Mesothelial cell of epicardium (in vitro differentiated cells): ENCODE data around the gene LITAF. TPM values are rescaled to one million over a fixed set of nuclear protein-coding genes. Genes with fewer than 3 reads are reported as not detected.
A peak's percentile ranks its signal among the peaks of the same experiment; 100 is the strongest.

Source experiments
- DNase-seq, 2 experiments: peaks; one replicate each; pipeline ENCODE4 v3.0.0; 2021; ENCODE audit warnings: low spot score in 2 of 2; ENCODE audit not compliant: unreplicated experiment in 2 of 2
- H3K27ac Mint-ChIP-seq: 2 replicates; pipeline ENCODE4 v1.8.0; 2021; ENCODE audit warnings: mixed read lengths
- H3K27me3 Mint-ChIP-seq: 2 replicates; pipeline ENCODE4 v1.8.0; 2021; ENCODE audit warnings: low read depth, mixed read lengths
- H3K36me3 Mint-ChIP-seq: 2 replicates; pipeline ENCODE4 v1.8.0; 2021; ENCODE audit warnings: mixed read lengths
- H3K4me1 Mint-ChIP-seq: 2 replicates; pipeline ENCODE4 v1.8.0; 2021; ENCODE audit warnings: mixed read lengths
- H3K4me3 Mint-ChIP-seq: 2 replicates; pipeline ENCODE4 v1.8.0; 2021; ENCODE audit warnings: mild to moderate bottlenecking, moderate library complexity, mixed read lengths
- H3K9me3 Mint-ChIP-seq: 2 replicates; pipeline ENCODE4 v1.8.0; 2021; ENCODE audit warnings: mixed read lengths
- CTCF ChIP-seq: fragments of 200-600 bp; sonication (generic); IDR thresholded peaks from one replicate; pipeline ENCODE4 v1.5.0; 2021; ENCODE audit warnings: antibody characterized with exemption; ENCODE audit not compliant: unreplicated experiment
- total RNA-seq: library from RNA; stranded (reverse); gene quantifications from 3 replicates; pipeline ENCODE4 v1.2.1, GENCODE V29; 2021

The LITAF gene
- total RNA-seq, 1 donor from 2014 or later, result 60.8 TPM

GRCh38 chr16:11564046-11564926, 22.4 kb downstream of the LITAF start:
- Mint-ChIP-seq H3K36me3 (peaks cover 2% of the 10 kb centered on the region), H3K9me3 (no peaks in the 10 kb centered on the region), H3K27me3 (no peaks in the 10 kb centered on the region), H3K4me3 (no peak overlapping the region), H3K4me1 (peaks cover 18% of the 10 kb centered on the region), H3K27ac (no peak overlapping the region)
- no peak for DNase-seq
- no peak for TF ChIP-seq CTCF

- no peaks in the 10 kb centered on the region for H3K27me3 Mint-ChIP-seq
- H3K27ac Mint-ChIP-seq, result peak overlapping the region; percentile 76
- H3K4me1 Mint-ChIP-seq, result peaks cover 18% of the 10 kb centered on the region
- H3K9me3 Mint-ChIP-seq, result no peaks in the 10 kb centered on the region
- peaks cover 2% of the 10 kb centered on the region for H3K36me3 Mint-ChIP-seq
- no peak for TF ChIP-seq CTCF
- H3K4me3 Mint-ChIP-seq, result no peak overlapping the region
- DNase-seq, result no peak
Measured at GRCh38 chr16:11563493-11564040, 23.2 kb downstream of the LITAF start.

GRCh38 chr16:11562941-11563340, 23.8 kb downstream of the LITAF start:
- Mint-ChIP-seq H3K27ac (no peak overlapping the region), H3K4me3 (no peak overlapping the region), H3K9me3 (no peaks in the 10 kb centered on the region), H3K4me1 (peaks cover 18% of the 10 kb centered on the region), H3K36me3 (no peaks in the 10 kb centered on the region), H3K27me3 (no peaks in the 10 kb centered on the region)
- DNase-seq, result no peak
- TF ChIP-seq CTCF, result no peak

- H3K9me3 Mint-ChIP-seq, result no peaks in the 10 kb centered on the region
- peaks cover 18% of the 10 kb centered on the region for H3K4me1 Mint-ChIP-seq
- H3K27me3 Mint-ChIP-seq, result no peaks in the 10 kb centered on the region
- no peaks in the 10 kb centered on the region for H3K36me3 Mint-ChIP-seq
- no peak for DNase-seq
- TF ChIP-seq CTCF, result no peak
- H3K4me3 Mint-ChIP-seq, result no peak overlapping the region
- H3K27ac Mint-ChIP-seq, result peak overlapping the region; percentile 92
Measured at GRCh38 chr16:11562411-11562810, 24.3 kb downstream of the LITAF start.

GRCh38 chr16:11561856-11562255, 24.9 kb downstream of the LITAF start:
- H3K36me3 Mint-ChIP-seq, result peaks cover 3% of the 10 kb centered on the region
- peaks cover 2% of the 10 kb centered on the region for H3K9me3 Mint-ChIP-seq
- H3K4me3 Mint-ChIP-seq, result no peak overlapping the region
- no peak for DNase-seq
- H3K27me3 Mint-ChIP-seq, result no peaks in the 10 kb centered on the region
- peak overlapping the region; percentile 92 for H3K27ac Mint-ChIP-seq
- TF ChIP-seq CTCF, result no peak
- peaks cover 18% of the 10 kb centered on the region for H3K4me1 Mint-ChIP-seq
